ENCODE results near the gene MIDN. TPM values are rescaled to one million over a fixed set of nuclear protein-coding genes. Genes with fewer than 3 reads are reported as not detected.

Gene MIDN
- total and polyA plus RNA-seq, 8 donors = 34.3 to 115 (median 58.9) TPM

- ATAC-seq (no peak), DNase-seq (no peak)
- Histone ChIP-seq H3K27me3 (peaks cover 0 to 46% of the 10 kb centered on the region in 2 donors), H3K27ac (no peak overlapping the region), H3K9me3 (no peaks in the 10 kb centered on the region), H3K4me1 (peaks cover 10 to 40% of the 10 kb centered on the region in 2 donors), H3K36me3 (no peaks in the 10 kb centered on the region), H3K4me3 (no peak overlapping the region)
- intact Hi-C loops (cut with DNase I) = no loop called here
- TF ChIP-seq, protein P1, sequence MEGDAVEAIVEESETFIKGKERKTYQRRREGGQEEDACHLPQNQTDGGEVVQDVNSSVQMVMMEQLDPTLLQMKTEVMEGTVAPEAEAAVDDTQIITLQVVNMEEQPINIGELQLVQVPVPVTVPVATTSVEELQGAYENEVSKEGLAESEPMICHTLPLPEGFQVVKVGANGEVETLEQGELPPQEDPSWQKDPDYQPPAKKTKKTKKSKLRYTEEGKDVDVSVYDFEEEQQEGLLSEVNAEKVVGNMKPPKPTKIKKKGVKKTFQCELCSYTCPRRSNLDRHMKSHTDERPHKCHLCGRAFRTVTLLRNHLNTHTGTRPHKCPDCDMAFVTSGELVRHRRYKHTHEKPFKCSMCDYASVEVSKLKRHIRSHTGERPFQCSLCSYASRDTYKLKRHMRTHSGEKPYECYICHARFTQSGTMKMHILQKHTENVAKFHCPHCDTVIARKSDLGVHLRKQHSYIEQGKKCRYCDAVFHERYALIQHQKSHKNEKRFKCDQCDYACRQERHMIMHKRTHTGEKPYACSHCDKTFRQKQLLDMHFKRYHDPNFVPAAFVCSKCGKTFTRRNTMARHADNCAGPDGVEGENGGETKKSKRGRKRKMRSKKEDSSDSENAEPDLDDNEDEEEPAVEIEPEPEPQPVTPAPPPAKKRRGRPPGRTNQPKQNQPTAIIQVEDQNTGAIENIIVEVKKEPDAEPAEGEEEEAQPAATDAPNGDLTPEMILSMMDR (IDR thresholded peaks at IDR 0.05) = no peak
Observed at GRCh38 chr19:1234051-1234954, 14.1 kb upstream of the MIDN start.

DNA sequence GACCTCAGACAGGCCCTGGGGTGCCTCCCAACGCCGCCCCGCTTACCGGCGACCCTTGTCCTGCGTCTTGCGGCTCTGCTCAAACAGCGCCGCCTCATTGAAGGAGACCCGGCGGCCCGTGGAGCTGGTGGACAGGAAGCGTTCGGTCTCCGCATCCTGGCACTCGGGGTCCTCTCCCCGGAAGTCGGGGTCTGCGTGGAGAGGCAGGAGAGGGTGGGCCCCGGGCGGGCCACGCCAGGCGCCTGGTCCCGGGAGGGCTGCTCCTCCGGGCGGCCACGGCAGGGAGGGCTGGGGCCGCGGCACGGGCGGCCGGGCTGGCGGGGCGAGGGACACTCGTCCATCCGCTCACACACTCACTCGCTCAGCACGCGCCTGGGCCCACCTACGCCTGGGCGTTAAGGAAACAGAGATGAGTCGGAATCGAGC lies 13.4 kb upstream of the MIDN start:
- DNase-seq (no peak), ATAC-seq (no peak)
- H3K27me3 ChIP-seq = peaks cover 0 to 52% of the 10 kb centered on the region in 2 donors
- H3K36me3 ChIP-seq = no peaks in the 10 kb centered on the region
- TF ChIP-seq, protein P1 (IDR thresholded peaks at IDR 0.05) = no peak
- H3K4me3 ChIP-seq = no peak overlapping the region
- H3K27ac ChIP-seq = no peak overlapping the region
- H3K9me3 ChIP-seq = no peaks in the 10 kb centered on the region
- peaks cover 10 to 45% of the 10 kb centered on the region in 2 donors for H3K4me1 ChIP-seq
- intact Hi-C loops (cut with DNase I) = no loop called here

DNA sequence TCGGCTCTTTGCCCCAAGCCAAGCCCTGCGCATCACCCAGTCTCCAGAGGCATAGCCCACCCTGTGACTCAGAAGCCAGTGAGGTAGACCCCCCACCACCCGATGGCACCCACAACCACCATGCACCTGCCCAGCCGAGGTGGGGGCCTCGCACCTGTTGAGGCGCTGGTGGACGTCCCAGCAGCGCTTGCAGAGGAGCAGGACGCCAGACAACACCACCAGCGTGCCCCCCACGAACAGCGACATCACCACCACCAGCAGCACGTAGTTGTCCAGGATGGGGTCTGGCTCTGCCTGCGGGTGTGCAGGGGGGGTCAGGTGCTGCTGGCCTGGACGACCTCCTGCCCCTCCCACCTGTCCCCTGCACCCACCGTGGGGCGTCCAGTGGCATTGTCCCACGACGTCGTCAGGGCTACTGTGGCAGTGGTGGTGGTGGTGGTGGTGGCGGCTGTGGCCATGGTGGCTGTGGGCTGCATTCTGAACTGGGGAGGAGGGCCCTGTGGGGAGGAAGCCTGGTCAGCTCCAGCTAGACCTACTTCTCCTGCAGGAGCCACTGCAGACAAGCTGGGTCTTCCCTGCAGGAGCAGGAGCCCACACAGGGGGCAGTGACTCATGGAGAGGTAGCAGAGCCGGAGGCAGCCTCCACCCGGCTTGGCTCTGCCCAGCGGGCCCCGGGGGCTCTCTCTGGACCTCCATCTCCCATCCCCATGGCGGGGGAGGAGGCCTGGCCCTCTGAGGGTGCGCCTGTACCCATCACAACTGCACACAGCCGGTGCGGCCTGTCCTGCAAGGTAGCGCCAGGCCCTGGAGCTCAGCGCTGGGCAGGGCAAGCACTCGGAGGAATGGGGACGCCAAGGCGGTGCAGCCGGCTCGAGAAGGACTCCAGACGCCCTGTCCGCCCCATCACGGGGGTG lies 12.5 kb upstream of the MIDN start:
- no peaks in the 10 kb centered on the region for H3K36me3 ChIP-seq
- no peak overlapping the region for H3K27ac ChIP-seq
- H3K9me3 ChIP-seq = no peaks in the 10 kb centered on the region
- peaks cover 0 to 59% of the 10 kb centered on the region in 2 donors for H3K27me3 ChIP-seq
- intact Hi-C loops (cut with DNase I) = no loop called here
- DNase-seq (no peak), ATAC-seq (no peak)
- TF ChIP-seq, protein P1 (IDR thresholded peaks at IDR 0.05) = no peak
- no peak overlapping the region for H3K4me3 ChIP-seq
- H3K4me1 ChIP-seq = peaks cover 13 to 54% of the 10 kb centered on the region in 2 donors

- DNase-seq (no peak), ATAC-seq (no peak)
- H3K27me3 ChIP-seq = peaks cover 0 to 59% of the 10 kb centered on the region in 2 donors
- no peaks in the 10 kb centered on the region for H3K36me3 ChIP-seq
- no peaks in the 10 kb centered on the region for H3K9me3 ChIP-seq
- no peak overlapping the region for H3K27ac ChIP-seq
- TF ChIP-seq, protein P1 (IDR thresholded peaks at IDR 0.05) = no peak
- intact Hi-C loops (cut with DNase I) = no loop called here
- H3K4me3 ChIP-seq = peak overlapping the region in 1 of 2 donors; percentile 46
- H3K4me1 ChIP-seq = peaks cover 18 to 61% of the 10 kb centered on the region in 2 donors
Observed at GRCh38 chr19:1236576-1236975, 11.8 kb upstream of the MIDN start.
